A673 (cell line): ENCODE results near the gene CTSD. TPM values are rescaled to one million over a fixed set of nuclear protein-coding genes. Genes with fewer than 3 reads are reported as not detected.

Experiments used
- BruUV-seq: library from RNA; stranded (reverse); fragments of 400-500 nt; replicated peaks from 2 replicates; lab custom pipeline; 2021; lab: Mats Ljungman, UMichigan
- CTCF ChIA-PET: fragments of 300-600 bp; sonication (Branson Sonifier 250); formaldehyde crosslinking; loops from one replicate; lab custom pipeline; 2022; ENCODE audit warnings: antibody characterized with exemption; lab: Charles Lee
- POLR2A ChIA-PET: fragments of 300-600 bp; sonication (Branson Sonifier 250); formaldehyde crosslinking; loops from one replicate; lab custom pipeline; 2022; ENCODE audit warnings: antibody characterized with exemption; ENCODE audit not compliant: low non-redundant PET; lab: Charles Lee
- DNase-seq: peaks from one replicate; pipeline ENCODE4 v3.0.0-alpha.2; 2015; ENCODE audit warnings: low spot score
- H3K27ac ChIP-seq: fragments of 200-600 bp; sonication (generic); 2 replicates; pipeline ENCODE4 v1.5.1; 2016; ENCODE audit warnings: mixed run types, low read depth, mild to moderate bottlenecking, mixed read lengths, antibody characterized with exemption, low read length; ENCODE audit not compliant: poor library complexity, severe bottlenecking
- H3K27me3 ChIP-seq: fragments of 200-600 bp; sonication (generic); replicated peaks from 2 replicates; pipeline ENCODE4 v1.6.1; 2017; ENCODE audit warnings: mixed run types, low read depth, mild to moderate bottlenecking, mixed read lengths, antibody characterized with exemption, low read length; ENCODE audit not compliant: insufficient read depth, poor library complexity
- H3K36me3 ChIP-seq: fragments of 200-600 bp; sonication (generic); 2 replicates; pipeline ENCODE4 v1.6.1; 2016; ENCODE audit warnings: mixed run types, mild to moderate bottlenecking, mixed read lengths, antibody characterized with exemption, low read length; ENCODE audit not compliant: insufficient read depth, poor library complexity, severe bottlenecking
- H3K4me1 ChIP-seq: fragments of 200-600 bp; sonication (generic); 2 replicates; pipeline ENCODE4 v1.6.1; 2017; ENCODE audit warnings: mixed run types, mild to moderate bottlenecking, mixed read lengths, antibody characterized with exemption, low read length; ENCODE audit not compliant: insufficient read depth, poor library complexity, severe bottlenecking
- H3K4me3 ChIP-seq: fragments of 200-600 bp; sonication (generic); 2 replicates; pipeline ENCODE4 v1.5.1; 2016; ENCODE audit warnings: low read depth, mixed run types, mild to moderate bottlenecking, mixed read lengths, low read length; ENCODE audit not compliant: poor library complexity, severe bottlenecking
- H3K9me3 ChIP-seq: fragments of 200-600 bp; sonication (generic); 2 replicates; pipeline ENCODE4 v1.6.1; 2016; ENCODE audit warnings: mixed run types, low read depth, mild to moderate bottlenecking, mixed read lengths, antibody characterized with exemption, low read length; ENCODE audit not compliant: poor library complexity, severe bottlenecking
- CTCF ChIP-seq: fragments of 300-800, 200-600 bp; sonication (generic); conservative IDR thresholded peaks from 2 replicates; pipeline ENCODE4 v1.5.1; 2017; ENCODE audit warnings: low read depth, mild to moderate bottlenecking, antibody characterized with exemption, low read length, moderate library complexity, mixed read lengths
- EZH2 ChIP-seq: fragments of 200-600 bp; sonication (generic); IDR thresholded peaks from 2 replicates; pipeline ENCODE4 v1.6.1; 2017; ENCODE audit warnings: borderline replicate concordance, low read depth, mild to moderate bottlenecking, mixed read lengths, antibody characterized with exemption, low read length; ENCODE audit not compliant: poor library complexity, severe bottlenecking
- intact Hi-C: fragments of 100-400 bp; cut with micrococcal nuclease; formaldehyde crosslinking; loops from one replicate; pipeline ENCODE4 v1.10.0; 2022; ENCODE audit not compliant: unreplicated experiment
- total RNA-seq: library from RNA; stranded (reverse); gene quantifications from 2 replicates; pipeline ENCODE4 v1.2.3, GENCODE V29; 2021

Gene CTSD
- total RNA-seq, 1 experiment from 2014 or later = 159 TPM

GRCh38 chr11:1782831-1783724, 19.4 kb upstream of the CTSD start:
- Histone ChIP-seq H3K9me3 (no peaks in the 10 kb centered on the region), H3K27me3 (no peaks in the 10 kb centered on the region), H3K4me3 (no peak overlapping the region), H3K27ac (no peak overlapping the region), H3K4me1 (no peaks in the 10 kb centered on the region), H3K36me3 (no peaks in the 10 kb centered on the region)
- no peak for DNase-seq
- intact Hi-C loops = no loop called here
- POLR2A ChIA-PET = no interaction called here
- BruUV-seq = no TSS peak
- no peak for TF ChIP-seq EZH2
- no peak for TF ChIP-seq CTCF
- CTCF ChIA-PET = interaction anchor here (0.7 kb wide), 1 partner anchor 50 kb away, joined by 7 read pairs; no protein-coding TSS in a partner anchor

GRCh38 chr11:1782031-1782590, 18.4 kb upstream of the CTSD start:
- Histone ChIP-seq H3K9me3 (no peaks in the 10 kb centered on the region), H3K27ac (no peak overlapping the region), H3K36me3 (no peaks in the 10 kb centered on the region), H3K4me1 (no peaks in the 10 kb centered on the region), H3K27me3 (no peaks in the 10 kb centered on the region), H3K4me3 (no peak overlapping the region)
- DNase-seq = no peak
- intact Hi-C loops = no loop called here
- ChIA-PET CTCF (no interaction called here), POLR2A (no interaction called here)
- no TSS peak for BruUV-seq
- TF ChIP-seq CTCF = no peak
- TF ChIP-seq EZH2 = no peak

GRCh38 chr11:1781593-1781975, 17.9 kb upstream of the CTSD start:
- BruUV-seq = no TSS peak
- POLR2A ChIA-PET = no interaction called here
- no peaks in the 10 kb centered on the region for H3K27me3 ChIP-seq
- TF ChIP-seq CTCF (no peak), EZH2 (no peak)
- H3K36me3 ChIP-seq = no peaks in the 10 kb centered on the region
- intact Hi-C loops = no loop called here
- DNase-seq = no peak
- H3K4me3 ChIP-seq = no peak overlapping the region
- no peak overlapping the region for H3K27ac ChIP-seq
- no peaks in the 10 kb centered on the region for H3K9me3 ChIP-seq
- no peaks in the 10 kb centered on the region for H3K4me1 ChIP-seq
- CTCF ChIA-PET = no interaction called here
